HG03066 (cell line): ENCODE data around the gene TJP2.
"Not testable (repeated sequence)": the region's sequence is repeated elsewhere in the genome, so short reads cannot be mapped to it uniquely, and the experiment has no call there.

ENCODE experiments used
- ATAC-seq: cut with Tn5 transposase; IDR thresholded peaks from one replicate; pipeline ENCODE4 v1.9.1; 2021; ENCODE audit warnings: low read depth; ENCODE audit not compliant: unreplicated experiment

Gene TJP2

GRCh38 chr9:69272212-69272611 lies 98.1 kb downstream of the TJP2 start:
- ATAC-seq = no peak

- ATAC-seq = no peak
Observed at GRCh38 chr9:69273161-69273560, 99.1 kb downstream of the TJP2 start.

GRCh38 chr9:69276775-69277174 lies 102.7 kb downstream of the TJP2 start:
- ATAC-seq = no peak

- ATAC-seq = peak; percentile 63
Observed at GRCh38 chr9:69279084-69279731, 105.1 kb downstream of the TJP2 start.

- ATAC-seq = no peak
Observed at GRCh38 chr9:69279733-69280132, 105.7 kb downstream of the TJP2 start.

- ATAC-seq = no peak
Observed at GRCh38 chr9:69283003-69283402, 108.9 kb downstream of the TJP2 start.

GRCh38 chr9:69292078-69292477 lies 118.0 kb downstream of the TJP2 start:
- no peak for ATAC-seq

- no peak for ATAC-seq
Observed at GRCh38 chr9:69293156-69293555, 119.1 kb downstream of the TJP2 start.

GRCh38 chr9:69295872-69296552 lies 121.9 kb downstream of the TJP2 start:
- ATAC-seq = no peak

- no peak for ATAC-seq
Observed at GRCh38 chr9:69297300-69297980, 123.4 kb downstream of the TJP2 start.

- ATAC-seq = no peak
Observed at GRCh38 chr9:69299315-69299714, 125.2 kb downstream of the TJP2 start.

GRCh38 chr9:69299826-69300225 lies 125.7 kb downstream of the TJP2 start:
- no peak for ATAC-seq

- ATAC-seq = no peak
Observed at GRCh38 chr9:69303331-69303730, 129.3 kb downstream of the TJP2 start.

GRCh38 chr9:69306895-69307445 lies 132.9 kb downstream of the TJP2 start:
- ATAC-seq = not testable (repeated sequence)

- no peak for ATAC-seq
Observed at GRCh38 chr9:69307446-69308205, 133.5 kb downstream of the TJP2 start.

GRCh38 chr9:69308206-69308931 lies 134.3 kb downstream of the TJP2 start:
- no peak for ATAC-seq

GRCh38 chr9:69313175-69313574 lies 139.1 kb downstream of the TJP2 start:
- ATAC-seq = no peak

GRCh38 chr9:69314547-69314946 lies 140.5 kb downstream of the TJP2 start:
- ATAC-seq = no peak

GRCh38 chr9:69317081-69317480 lies 143.0 kb downstream of the TJP2 start:
- no peak for ATAC-seq

GRCh38 chr9:69317894-69318293 lies 143.8 kb downstream of the TJP2 start:
- ATAC-seq = peak; percentile 74
